ENCODE data around the gene TEX264.

DNA sequence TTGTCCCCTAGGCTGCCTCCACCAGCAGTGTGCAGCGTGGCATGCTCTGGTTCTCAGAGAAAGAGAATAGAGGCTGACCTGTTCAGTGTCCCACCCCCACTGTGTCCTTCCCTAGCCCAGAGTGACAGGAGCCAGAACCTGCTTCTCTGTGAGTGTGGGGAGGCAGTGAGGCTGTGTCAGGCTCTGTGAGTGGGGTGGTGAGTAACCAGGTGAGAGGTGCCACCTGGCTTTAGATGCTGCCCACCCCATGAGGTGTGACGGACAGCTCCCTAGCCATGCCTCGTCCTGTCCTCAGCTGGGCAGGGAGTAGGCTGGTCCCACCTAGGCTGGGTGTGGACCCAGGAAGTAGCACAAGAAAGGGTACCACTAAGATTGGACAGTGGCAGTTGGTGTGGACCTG lies 6.3 kb downstream of the TEX264 start:
- TF ChIP-seq, protein P1, sequence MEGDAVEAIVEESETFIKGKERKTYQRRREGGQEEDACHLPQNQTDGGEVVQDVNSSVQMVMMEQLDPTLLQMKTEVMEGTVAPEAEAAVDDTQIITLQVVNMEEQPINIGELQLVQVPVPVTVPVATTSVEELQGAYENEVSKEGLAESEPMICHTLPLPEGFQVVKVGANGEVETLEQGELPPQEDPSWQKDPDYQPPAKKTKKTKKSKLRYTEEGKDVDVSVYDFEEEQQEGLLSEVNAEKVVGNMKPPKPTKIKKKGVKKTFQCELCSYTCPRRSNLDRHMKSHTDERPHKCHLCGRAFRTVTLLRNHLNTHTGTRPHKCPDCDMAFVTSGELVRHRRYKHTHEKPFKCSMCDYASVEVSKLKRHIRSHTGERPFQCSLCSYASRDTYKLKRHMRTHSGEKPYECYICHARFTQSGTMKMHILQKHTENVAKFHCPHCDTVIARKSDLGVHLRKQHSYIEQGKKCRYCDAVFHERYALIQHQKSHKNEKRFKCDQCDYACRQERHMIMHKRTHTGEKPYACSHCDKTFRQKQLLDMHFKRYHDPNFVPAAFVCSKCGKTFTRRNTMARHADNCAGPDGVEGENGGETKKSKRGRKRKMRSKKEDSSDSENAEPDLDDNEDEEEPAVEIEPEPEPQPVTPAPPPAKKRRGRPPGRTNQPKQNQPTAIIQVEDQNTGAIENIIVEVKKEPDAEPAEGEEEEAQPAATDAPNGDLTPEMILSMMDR (IDR thresholded peaks at IDR 0.05) = no peak
- no peak for TF ChIP-seq POLR2A (IDR thresholded peaks at IDR 0.05)
